ENCODE data around the gene EDEM3. TPM values are rescaled to one million over a fixed set of nuclear protein-coding genes. Genes with fewer than 3 reads are reported as not detected.

The EDEM3 gene
- total and polyA plus RNA-seq, 4 donors, result 11.7 to 53.8 (median 23.7) TPM

GRCh38 chr1:184646178-184646701, 108.4 kb downstream of the EDEM3 start:
- H3K4me3 ChIP-seq (ENCODE audit: low read depth in 1 of 3, low read length in 3 of 3), result no peak overlapping the region
- no peak overlapping the region for H3K9ac ChIP-seq (ENCODE audit: low read depth in 1 of 2, low read length in 2 of 2)
- no peak for TF ChIP-seq MAX (IDR thresholded peaks at IDR 0.05)
- no peak for TF ChIP-seq HNF4A (conservative IDR thresholded peaks at IDR 0.05)
- no peak for TF ChIP-seq CTCF (IDR thresholded peaks at IDR 0.05; ENCODE audit: low read depth, low read length, missing input control)
- no peak for TF ChIP-seq NR2F2 (IDR thresholded peaks at IDR 0.05)
- TF ChIP-seq TAF1 (conservative IDR thresholded peaks at IDR 0.05), result no peak
- no peak for TF ChIP-seq HNF4G (IDR thresholded peaks at IDR 0.05)
- no peaks in the 10 kb centered on the region for H3K36me3 ChIP-seq (ENCODE audit: control insufficient read depth in 4 of 4, insufficient read depth in 3 of 4, low read depth in 1 of 4, low read length in 3 of 4)
- DNase-seq (ENCODE audit: low spot score), result no peak
- WGBS, result 94% methylated on average over 3 of the region's 3 CpGs
- H3K27me3 ChIP-seq (ENCODE audit: control insufficient read depth in 4 of 4, insufficient read depth in 4 of 4, low read length in 3 of 4), result no peaks in the 10 kb centered on the region
- no peaks in the 10 kb centered on the region for H3K9me3 ChIP-seq (ENCODE audit: control insufficient read depth in 4 of 4, low read length in 3 of 4)
- H3K27ac ChIP-seq (ENCODE audit: low read depth in 1 of 2, low read length in 2 of 2), result no peak overlapping the region
- H3K4me1 ChIP-seq (ENCODE audit: control insufficient read depth in 4 of 4, insufficient read depth in 4 of 4, low read length in 3 of 4), result peaks cover 0 to 6% (median 0%) of the 10 kb centered on the region in 4 donors

GRCh38 chr1:184644771-184645170, 109.9 kb downstream of the EDEM3 start:
- no peak overlapping the region for H3K9ac ChIP-seq (ENCODE audit: low read depth in 1 of 2, low read length in 2 of 2)
- no peak for TF ChIP-seq JUND (IDR thresholded peaks at IDR 0.05)
- TF ChIP-seq SP1 (IDR thresholded peaks at IDR 0.05), result no peak
- no peak for TF ChIP-seq HNF4G (IDR thresholded peaks at IDR 0.05)
- no peak for TF ChIP-seq RAD21 (IDR thresholded peaks at IDR 0.05)
- no peak for TF ChIP-seq HNF4A (conservative IDR thresholded peaks at IDR 0.05)
- TF ChIP-seq EGR1 (IDR thresholded peaks at IDR 0.05; ENCODE audit: low read depth in 2 of 2), result no peak
- TF ChIP-seq REST (IDR thresholded peaks at IDR 0.05), result no peak
- TF ChIP-seq RXRA (IDR thresholded peaks at IDR 0.05), result no peak
- no peak for TF ChIP-seq ATF3 (IDR thresholded peaks at IDR 0.05)
- TF ChIP-seq FOXA2 (IDR thresholded peaks at IDR 0.05), result no peak
- no peak for TF ChIP-seq FOXA1 (IDR thresholded peaks at IDR 0.05)
- TF ChIP-seq ZBTB33 (IDR thresholded peaks at IDR 0.05), result no peak
- TF ChIP-seq NR2F2 (IDR thresholded peaks at IDR 0.05), result no peak
- no peak for TF ChIP-seq TAF1 (conservative IDR thresholded peaks at IDR 0.05)
- no peak for TF ChIP-seq YY1 (IDR thresholded peaks at IDR 0.05)
- TF ChIP-seq GABPA (IDR thresholded peaks at IDR 0.05 in 1 of 2, conservative IDR thresholded peaks at IDR 0.05 in 1 of 2), result no peak
- no peak for TF ChIP-seq MAX (IDR thresholded peaks at IDR 0.05)
- H3K4me3 ChIP-seq (ENCODE audit: low read depth in 1 of 3, low read length in 3 of 3), result no peak overlapping the region
- H3K4me1 ChIP-seq (ENCODE audit: control insufficient read depth in 4 of 4, insufficient read depth in 4 of 4, low read length in 3 of 4), result peaks cover 0 to 6% (median 0%) of the 10 kb centered on the region in 4 donors
- H3K27ac ChIP-seq (ENCODE audit: low read depth in 1 of 2, low read length in 2 of 2), result no peak overlapping the region
- WGBS, result 97% methylated on average over 11 of the region's 11 CpGs
- DNase-seq (ENCODE audit: low spot score), result no peak
- no peaks in the 10 kb centered on the region for H3K9me3 ChIP-seq (ENCODE audit: control insufficient read depth in 4 of 4, low read length in 3 of 4)
- no peaks in the 10 kb centered on the region for H3K27me3 ChIP-seq (ENCODE audit: control insufficient read depth in 4 of 4, insufficient read depth in 4 of 4, low read length in 3 of 4)
- H3K36me3 ChIP-seq (ENCODE audit: control insufficient read depth in 4 of 4, insufficient read depth in 3 of 4, low read depth in 1 of 4, low read length in 3 of 4), result no peaks in the 10 kb centered on the region

All from liver (tissue), 9 donors.